ENCODE results near the gene DLGAP1. TPM values are rescaled to one million over a fixed set of nuclear protein-coding genes. Genes with fewer than 3 reads are reported as not detected.

Gene DLGAP1
- total and polyA plus RNA-seq, 2 donors (not counting 1 experiment from before 2014, with no cell fraction given), result 0.07 to 0.61 TPM

GRCh38 chr18:4040391-4041092, 414.6 kb downstream of the DLGAP1 start:
- Histone ChIP-seq H3K9me3 (ENCODE audit: control extremely low read depth in 1 of 3, control insufficient read depth in 2 of 3, insufficient read depth in 1 of 3, low read length in 2 of 3) (no peaks in the 10 kb centered on the region), H3K4me1 (ENCODE audit: control insufficient read depth in 2 of 2, insufficient read depth in 2 of 2, low read length in 2 of 2) (no peaks in the 10 kb centered on the region), H4K20me1 (ENCODE audit: control insufficient read depth, insufficient read depth, low read length, poor library complexity, severe bottlenecking) (no peaks in the 10 kb centered on the region), H3K27ac (ENCODE audit: low read length in 2 of 2) (no peak overlapping the region), H2AFZ (ENCODE audit: insufficient read depth, low read depth, low read length, poor library complexity, severe bottlenecking) (no peak overlapping the region), H3K27me3 (replicated peaks in 1 of 4; ENCODE audit: control extremely low read depth in 1 of 4, control insufficient read depth in 3 of 4, insufficient read depth in 4 of 4, low read length in 3 of 4) (no peaks in the 10 kb centered on the region), H3K4me2 (replicated peaks; ENCODE audit: low read depth, low read length, poor library complexity, severe bottlenecking) (no peak overlapping the region), H3K36me3 (replicated peaks in 1 of 2; ENCODE audit: control extremely low read depth in 1 of 2, control insufficient read depth in 1 of 2, extremely low read depth in 1 of 2, insufficient read depth in 2 of 2, low read length in 1 of 2) (no peaks in the 10 kb centered on the region), H3K9ac (ENCODE audit: low read length) (no peak overlapping the region), H3K79me2 (ENCODE audit: control insufficient read depth, insufficient read depth, low read length) (no peaks in the 10 kb centered on the region), H3K4me3 (ENCODE audit: control extremely low read depth in 1 of 5, extremely low read depth in 1 of 5, insufficient read depth in 1 of 5, low read depth in 2 of 5, low read length in 4 of 5) (no peak overlapping the region)
- peaks cover 3% of the 10 kb centered on the region for H3K27me3 Mint-ChIP-seq
- H3K4me1 Mint-ChIP-seq, result no peaks in the 10 kb centered on the region
- WGBS (ENCODE audit: insufficient coverage), result 79% methylated on average over 6 of the region's 7 CpGs
- H3K27ac Mint-ChIP-seq, result no peak overlapping the region
- no peak for TF ChIP-seq CTCF (IDR thresholded peaks at IDR 0.05)
- TF ChIP-seq EZH2 (IDR thresholded peaks at IDR 0.05; ENCODE audit: borderline replicate concordance, insufficient read depth, low read depth, low read length, poor library complexity, severe bottlenecking), result no peak
- no peak for ATAC-seq (ENCODE audit: low read depth)
- H3K4me3 Mint-ChIP-seq, result no peak overlapping the region
- ChIA-PET CTCF (no interaction called here), POLR2A (no interaction called here)
- intact Hi-C loops (cut with micrococcal nuclease), result no loop called here
- H3K9me3 Mint-ChIP-seq (ENCODE audit: insufficient read depth), result no peaks in the 10 kb centered on the region
- DNase-seq, result no peak

GRCh38 chr18:4035521-4035920, 419.6 kb downstream of the DLGAP1 start:
- no peak for ATAC-seq (ENCODE audit: low read depth)
- H3K27ac Mint-ChIP-seq, result no peak overlapping the region
- intact Hi-C loops (cut with micrococcal nuclease), result no loop called here

More at GRCh38 chr18:4035521-4035920, 419.6 kb downstream of the DLGAP1 start:
- Histone ChIP-seq H3K9ac (ENCODE audit: low read length) (no peak overlapping the region), H3K79me2 (ENCODE audit: control insufficient read depth, insufficient read depth, low read length) (no peaks in the 10 kb centered on the region), H3K27me3 (replicated peaks in 1 of 4; ENCODE audit: control extremely low read depth in 1 of 4, control insufficient read depth in 3 of 4, insufficient read depth in 4 of 4, low read length in 3 of 4) (no peaks in the 10 kb centered on the region), H3K27ac (ENCODE audit: low read length in 2 of 2) (no peak overlapping the region), H2AFZ (ENCODE audit: insufficient read depth, low read depth, low read length, poor library complexity, severe bottlenecking) (no peak overlapping the region), H3K4me1 (ENCODE audit: control insufficient read depth in 2 of 2, insufficient read depth in 2 of 2, low read length in 2 of 2) (no peaks in the 10 kb centered on the region), H3K4me3 (ENCODE audit: control extremely low read depth in 1 of 5, extremely low read depth in 1 of 5, insufficient read depth in 1 of 5, low read depth in 2 of 5, low read length in 4 of 5) (no peak overlapping the region), H4K20me1 (ENCODE audit: control insufficient read depth, insufficient read depth, low read length, poor library complexity, severe bottlenecking) (no peaks in the 10 kb centered on the region), H3K9me3 (ENCODE audit: control extremely low read depth in 1 of 3, control insufficient read depth in 2 of 3, insufficient read depth in 1 of 3, low read length in 2 of 3) (peaks cover 0 to 1% (median under 1%) of the 10 kb centered on the region in 3 donors), H3K4me2 (replicated peaks; ENCODE audit: low read depth, low read length, poor library complexity, severe bottlenecking) (no peak overlapping the region), H3K36me3 (replicated peaks in 1 of 2; ENCODE audit: control extremely low read depth in 1 of 2, control insufficient read depth in 1 of 2, extremely low read depth in 1 of 2, insufficient read depth in 2 of 2, low read length in 1 of 2) (no peaks in the 10 kb centered on the region)
- Mint-ChIP-seq H3K4me3 (no peak overlapping the region), H3K27me3 (peaks cover 3% of the 10 kb centered on the region), H3K9me3 (ENCODE audit: insufficient read depth) (no peaks in the 10 kb centered on the region), H3K4me1 (no peaks in the 10 kb centered on the region)
- TF ChIP-seq CTCF (IDR thresholded peaks at IDR 0.05), result no peak
- TF ChIP-seq EZH2 (IDR thresholded peaks at IDR 0.05; ENCODE audit: borderline replicate concordance, insufficient read depth, low read depth, low read length, poor library complexity, severe bottlenecking), result no peak
- no peak for DNase-seq
- WGBS (ENCODE audit: insufficient coverage), result 0% methylated on average over 1 of the region's 6 CpGs
- ChIA-PET POLR2A (no interaction called here), CTCF (no interaction called here)
